NOMO-1 (cell line): Measurements from ENCODE around the gene ANKS6.

Experiments
- DNase-seq, 2 experiments: peaks; one replicate each; lab custom pipeline; 2025; ENCODE audit not compliant: unreplicated experiment in 2 of 2; lab: John Stamatoyannopoulos, UW

The ANKS6 gene

DNA sequence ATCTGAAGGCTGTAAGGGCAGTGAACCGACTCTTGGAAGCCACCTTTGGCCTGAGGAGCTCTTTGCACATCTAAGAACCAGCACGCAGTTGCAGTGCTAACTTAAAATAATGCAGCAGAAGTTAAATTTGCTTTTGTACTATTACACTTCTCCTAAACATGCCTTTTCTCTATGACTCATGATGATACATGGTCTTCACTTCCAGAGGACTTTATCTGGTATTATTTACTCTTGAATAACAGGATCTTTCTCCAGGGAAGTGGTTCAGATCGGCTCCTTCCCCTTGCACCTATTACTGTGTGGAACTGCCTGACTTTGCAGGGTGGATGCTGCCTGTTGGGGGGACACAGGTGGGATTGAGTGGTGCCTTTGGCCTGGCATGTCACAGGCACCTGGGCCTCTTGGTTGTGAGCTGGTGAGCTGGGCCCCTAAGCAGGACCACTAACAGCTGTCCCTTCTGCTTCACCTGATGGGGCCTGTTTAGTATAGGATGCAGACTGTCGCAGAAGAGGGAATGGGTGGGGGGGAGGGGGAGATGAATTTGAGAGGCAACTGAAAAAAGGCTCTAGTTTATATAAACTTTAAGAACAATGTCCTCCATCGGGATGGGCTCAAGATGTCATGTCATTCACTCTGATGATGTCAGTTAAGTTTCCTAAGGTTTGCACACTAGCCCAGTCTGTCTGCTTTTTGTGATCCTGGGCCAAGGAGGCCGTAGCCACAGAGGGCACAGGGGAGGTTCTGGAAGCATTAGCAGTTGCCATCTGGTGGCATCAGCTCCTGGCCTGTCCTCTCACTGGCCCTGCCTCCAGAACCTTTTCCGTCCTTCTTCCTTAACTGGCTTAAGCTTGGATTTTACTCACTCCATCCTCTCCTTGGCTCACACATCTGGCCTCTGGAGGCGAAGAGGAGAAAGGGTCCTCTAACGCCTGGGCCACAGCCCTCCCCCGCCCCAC lies 53.8 kb downstream of the ANKS6 start:
- DNase-seq, result no peak

DNA sequence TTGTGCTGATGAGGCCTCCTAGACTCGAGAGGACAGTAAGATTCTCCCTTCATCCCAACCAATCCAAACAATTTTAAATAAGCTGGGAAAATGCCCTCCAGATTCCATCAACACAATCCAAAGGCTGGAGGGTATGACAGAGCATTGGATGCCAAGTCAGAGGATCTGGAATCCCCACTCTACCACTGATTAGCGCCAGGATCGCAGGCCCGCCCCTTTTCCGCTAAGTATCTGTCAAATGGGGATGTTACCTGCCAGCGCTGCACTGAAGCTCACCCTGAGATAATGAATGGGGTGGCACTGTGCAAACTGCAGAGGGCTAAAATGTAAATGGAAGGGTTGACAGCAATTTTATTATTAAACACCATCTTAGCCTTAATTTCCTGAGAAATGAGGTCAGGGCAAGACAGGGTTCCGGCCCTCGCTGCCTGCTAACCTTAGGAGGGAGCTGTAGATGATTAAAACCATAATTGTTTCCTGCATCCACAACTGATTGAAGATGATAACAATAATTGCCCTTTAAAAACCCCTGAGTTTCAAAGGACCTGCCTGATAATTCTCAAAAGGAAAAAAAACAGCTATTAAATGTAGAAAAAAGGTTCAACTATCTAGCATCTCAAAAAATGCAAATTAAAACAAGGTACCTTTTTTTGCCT lies 56.0 kb downstream of the ANKS6 start:
- DNase-seq, result no peak

DNA sequence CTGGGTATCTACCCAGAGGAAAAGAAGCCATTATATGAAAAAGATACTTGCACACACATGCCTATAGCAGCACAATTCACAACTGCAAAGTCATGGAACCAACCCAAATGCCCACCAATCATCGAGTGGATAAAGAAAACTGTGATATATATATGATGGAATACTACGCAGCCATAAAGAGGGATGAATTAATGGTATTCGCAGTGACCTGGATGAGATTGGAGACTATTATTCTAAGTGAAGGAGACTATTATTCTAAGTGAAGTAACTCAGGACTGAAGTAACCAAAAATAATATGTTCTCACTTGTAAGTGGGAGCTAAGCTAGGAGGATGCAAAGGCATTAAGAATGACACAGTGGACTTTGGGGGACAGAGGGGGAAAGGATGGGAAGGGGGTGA lies 57.6 kb downstream of the ANKS6 start:
- DNase-seq, result no peak

DNA sequence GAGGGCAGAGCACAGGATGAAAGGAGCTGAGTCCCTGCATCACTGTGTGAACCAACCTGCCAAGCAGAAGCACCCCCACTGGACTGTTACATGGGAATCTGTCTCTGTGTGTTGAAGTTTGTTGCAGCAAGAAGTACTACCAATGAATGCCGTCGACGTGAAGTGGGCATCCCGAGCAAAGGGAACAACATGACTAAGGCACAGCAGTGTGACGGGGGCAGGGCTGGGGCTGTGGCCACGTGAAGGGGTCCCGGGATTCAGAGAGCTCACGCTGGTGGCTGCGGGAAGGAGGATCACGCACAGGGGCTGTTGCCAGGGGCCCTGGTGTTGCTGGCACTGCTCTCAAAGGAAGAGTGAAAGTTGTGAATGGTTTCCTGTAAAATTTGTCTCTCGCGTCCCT lies 60.1 kb downstream of the ANKS6 start:
- DNase-seq, result no peak

DNA sequence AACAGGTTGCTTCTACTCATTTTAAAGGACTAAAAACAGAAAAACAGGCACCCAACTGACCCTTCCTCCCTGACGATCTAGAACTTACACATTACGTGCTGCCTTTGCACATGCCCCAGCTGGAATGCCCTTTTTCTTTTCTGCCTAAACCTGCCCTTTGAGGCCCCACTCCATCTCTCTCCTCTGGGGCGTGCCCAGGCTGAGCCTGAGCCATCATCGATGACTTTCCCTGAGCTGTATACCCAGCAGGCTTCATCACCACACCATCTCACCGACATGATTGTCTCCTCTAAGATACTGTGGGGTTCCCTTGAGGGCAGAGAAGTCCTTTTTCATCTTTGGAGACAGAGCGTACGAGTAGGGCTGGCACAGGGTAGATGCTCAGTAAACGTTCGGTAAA lies 63.6 kb downstream of the ANKS6 start:
- no peak for DNase-seq

DNA sequence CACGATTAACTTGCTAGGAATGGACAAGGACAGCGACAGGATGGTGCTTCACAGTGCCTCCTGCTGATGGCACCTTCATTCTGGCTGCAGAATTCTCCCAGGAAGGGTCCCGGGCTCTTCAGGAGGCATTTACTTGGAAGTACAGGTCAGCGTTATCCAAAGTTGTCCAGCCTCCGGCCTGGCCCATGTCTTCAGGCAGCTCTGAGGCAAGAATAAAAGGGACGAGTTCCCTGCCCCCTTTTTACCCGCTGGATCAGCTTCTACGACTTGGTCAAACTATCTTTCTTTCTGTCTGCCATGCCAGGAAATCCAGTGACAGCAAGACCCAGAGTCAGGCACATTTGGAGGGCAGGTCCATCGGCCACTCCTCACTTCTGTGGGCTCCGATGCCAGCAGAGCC lies 64.3 kb downstream of the ANKS6 start:
- DNase-seq, result no peak

DNA sequence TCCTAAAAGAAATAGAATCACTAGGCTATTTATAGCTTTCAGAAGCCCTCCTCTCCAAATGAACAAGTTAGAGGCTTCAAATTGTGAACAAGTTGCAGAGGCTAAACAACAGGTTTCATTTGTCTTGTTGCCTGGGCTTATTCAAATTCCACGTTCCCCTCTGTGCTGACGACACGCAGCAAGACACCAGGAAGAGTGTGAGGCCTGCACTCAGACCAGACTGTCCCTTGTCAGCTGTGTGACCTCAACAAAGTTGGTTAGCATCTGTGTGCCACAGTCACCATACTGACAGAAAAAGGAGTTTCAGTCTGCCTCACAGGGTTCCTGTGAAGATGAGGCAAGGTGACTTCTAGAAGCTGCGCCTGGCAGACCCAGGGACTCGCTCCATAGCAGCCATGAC lies 65.5 kb downstream of the ANKS6 start:
- no peak for DNase-seq

DNA sequence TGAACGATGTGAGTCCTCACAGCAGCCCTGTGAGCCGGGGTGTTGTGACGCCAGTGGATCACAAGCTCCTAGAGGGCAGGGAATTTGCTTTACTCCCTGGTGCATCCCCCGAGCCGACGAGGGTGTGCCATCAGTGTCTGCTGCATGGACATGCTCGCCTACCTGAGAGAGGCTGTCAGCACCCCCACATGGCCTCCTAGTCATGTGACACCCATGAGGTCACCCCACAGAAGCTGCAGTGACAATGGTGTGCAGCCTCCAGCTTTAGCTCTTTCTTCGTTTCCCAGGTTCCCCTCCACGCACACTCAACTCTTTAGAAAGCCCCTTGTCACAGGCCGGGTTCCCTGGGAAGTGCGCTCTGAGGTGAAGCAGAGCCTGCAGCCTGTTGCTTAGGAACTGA lies 67.9 kb downstream of the ANKS6 start:
- DNase-seq, result no peak

DNA sequence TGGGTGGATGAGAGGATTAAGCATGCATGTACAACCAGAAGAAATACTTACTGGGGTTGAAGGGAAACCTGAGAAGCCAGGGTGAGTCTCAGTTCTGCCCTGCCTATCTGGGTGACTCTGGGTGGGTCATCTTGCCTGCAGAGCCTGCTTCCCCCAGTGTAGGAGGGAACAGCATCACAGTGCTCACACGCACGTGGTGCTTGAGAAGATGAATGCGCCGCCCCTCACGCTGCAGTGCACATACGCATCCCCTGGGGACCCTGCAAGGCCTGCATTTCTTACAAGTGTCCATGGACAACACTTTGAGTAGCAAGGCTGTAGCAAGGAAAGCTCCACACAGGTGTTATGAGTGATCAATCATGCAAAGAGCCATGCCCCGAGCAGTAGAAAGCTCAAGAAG lies 68.9 kb downstream of the ANKS6 start:
- DNase-seq, result no peak

DNA sequence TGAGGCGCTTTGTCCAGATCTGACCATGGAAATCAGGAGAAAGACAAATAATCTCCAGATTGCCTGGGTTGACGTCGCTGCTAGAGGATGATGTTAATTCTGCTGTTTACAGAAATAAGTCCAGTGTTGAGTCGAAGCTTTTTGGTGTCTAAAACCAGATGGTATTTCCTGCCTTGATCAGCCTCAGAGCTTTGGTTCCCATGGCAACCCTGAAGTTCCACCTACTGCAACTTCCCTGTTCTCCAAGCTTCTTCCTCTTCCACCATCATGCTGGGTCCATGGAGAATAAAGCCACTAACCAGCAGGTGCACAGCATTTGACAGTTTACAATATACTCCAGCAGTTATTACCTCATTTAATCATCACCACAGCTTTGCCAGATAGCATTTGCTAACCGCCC lies 69.6 kb downstream of the ANKS6 start:
- peak; percentile 49 to 76 for DNase-seq

DNA sequence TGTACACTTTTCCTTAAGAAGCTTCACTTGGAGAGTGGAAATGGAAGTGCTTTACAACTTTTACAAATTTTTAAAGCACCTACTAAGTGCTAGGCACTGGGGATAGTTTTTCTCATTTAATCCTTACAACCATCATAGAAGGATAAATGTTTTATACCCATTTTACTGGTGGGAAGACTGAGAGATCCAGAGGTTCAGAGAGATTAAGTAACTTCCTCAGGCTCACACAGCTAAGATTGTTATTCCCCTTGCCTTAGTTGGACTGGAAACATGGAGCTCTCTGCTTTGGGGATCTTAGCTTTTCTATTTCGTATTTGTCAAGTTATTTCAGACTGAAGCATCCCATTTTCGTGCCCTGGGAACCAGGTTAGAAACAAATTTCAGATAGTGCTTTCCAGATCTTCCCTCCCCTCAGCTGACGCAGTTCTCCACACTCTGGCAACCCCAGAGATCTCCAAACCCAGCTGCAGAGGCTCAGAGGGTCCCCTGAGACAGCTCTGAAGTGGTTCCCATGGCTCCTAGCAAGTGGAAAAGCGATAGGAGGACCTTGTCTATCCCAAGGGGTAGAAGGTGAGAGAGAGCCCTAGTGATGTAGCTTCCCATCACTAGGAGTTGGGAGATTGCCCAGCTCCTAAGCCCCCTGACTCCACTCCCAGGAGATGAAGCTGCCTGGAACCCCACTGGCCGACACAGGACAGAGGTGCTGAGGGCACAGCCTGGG lies 71.4 kb downstream of the ANKS6 start:
- DNase-seq, result no peak

DNA sequence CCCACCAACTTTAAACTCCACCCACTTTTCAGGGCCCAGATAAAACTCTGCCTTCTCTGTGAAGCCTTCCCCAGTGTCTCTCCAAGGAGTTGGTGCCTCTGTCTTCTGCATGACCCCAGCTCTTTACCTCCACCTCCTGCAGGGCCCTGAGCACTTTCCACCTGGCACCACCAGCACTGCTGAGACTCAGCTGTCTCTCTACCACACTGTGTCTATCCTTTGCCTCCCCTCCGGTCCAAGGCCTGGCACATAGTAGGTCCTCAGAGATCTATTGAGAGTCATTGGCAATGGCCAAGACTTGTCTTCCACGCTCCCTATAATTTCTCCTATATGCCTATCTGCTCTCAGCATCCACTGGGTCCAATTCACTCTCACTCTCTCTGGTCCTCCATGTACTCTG lies 74.7 kb downstream of the ANKS6 start:
- DNase-seq, result no peak

DNA sequence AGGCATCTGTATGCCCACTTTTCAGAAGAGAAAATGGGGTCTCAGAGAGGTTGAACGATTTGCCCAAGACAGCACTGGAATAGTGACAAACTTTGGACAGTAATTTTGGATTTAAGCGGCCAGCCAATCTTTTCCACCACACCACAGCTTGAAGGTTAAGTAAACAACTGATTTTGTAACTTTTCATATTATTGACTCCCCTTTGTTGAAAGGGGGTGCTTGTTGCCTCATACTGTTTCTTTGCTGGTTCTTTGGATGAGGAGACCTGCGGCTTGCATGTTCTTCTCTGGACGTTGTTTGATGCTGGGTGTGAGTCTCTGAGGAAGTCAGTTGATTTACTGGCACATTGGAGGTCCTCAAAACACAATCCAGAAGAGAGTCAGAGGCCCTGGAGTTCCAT lies 76.0 kb downstream of the ANKS6 start:
- DNase-seq, result no peak

DNA sequence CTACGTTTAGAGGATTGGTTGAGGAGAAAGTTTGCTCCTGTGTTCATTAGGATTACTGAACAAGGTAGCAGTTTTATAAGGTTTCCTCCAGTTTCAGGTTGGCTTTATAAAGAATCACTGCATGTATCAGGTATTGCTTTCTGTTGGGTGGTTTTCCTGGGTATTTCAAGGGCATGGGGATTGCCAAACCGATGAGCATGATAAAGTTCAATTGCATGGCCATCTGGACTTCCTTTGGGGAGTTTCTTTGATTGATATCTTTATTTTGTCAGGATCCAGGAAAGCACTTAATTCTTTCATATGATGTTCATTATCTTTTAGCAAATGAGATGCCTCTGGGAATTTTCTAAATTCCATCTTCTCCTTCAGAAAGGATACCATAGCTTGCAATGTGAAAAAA lies 77.3 kb downstream of the ANKS6 start:
- no peak for DNase-seq

DNA sequence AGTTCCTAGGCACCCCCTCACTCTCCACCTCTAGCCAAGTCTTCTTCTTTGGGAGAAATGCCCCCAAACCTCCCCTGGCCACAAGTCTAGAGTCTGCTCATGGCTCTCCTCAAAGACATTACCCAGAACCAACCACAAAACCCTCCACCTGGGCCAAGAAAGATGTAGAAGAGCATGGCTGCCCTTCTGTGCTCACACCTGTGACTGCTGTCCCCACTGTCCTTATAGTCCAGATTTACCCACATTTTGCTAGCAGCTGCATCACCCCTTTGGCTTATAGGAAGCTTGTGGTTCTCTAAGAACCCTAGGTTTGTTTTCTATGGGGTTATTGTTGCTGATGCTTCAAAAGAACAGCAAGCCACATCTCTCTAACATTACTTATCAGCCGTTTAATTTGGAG lies 81.5 kb downstream of the ANKS6 start:
- DNase-seq, result no peak

DNA sequence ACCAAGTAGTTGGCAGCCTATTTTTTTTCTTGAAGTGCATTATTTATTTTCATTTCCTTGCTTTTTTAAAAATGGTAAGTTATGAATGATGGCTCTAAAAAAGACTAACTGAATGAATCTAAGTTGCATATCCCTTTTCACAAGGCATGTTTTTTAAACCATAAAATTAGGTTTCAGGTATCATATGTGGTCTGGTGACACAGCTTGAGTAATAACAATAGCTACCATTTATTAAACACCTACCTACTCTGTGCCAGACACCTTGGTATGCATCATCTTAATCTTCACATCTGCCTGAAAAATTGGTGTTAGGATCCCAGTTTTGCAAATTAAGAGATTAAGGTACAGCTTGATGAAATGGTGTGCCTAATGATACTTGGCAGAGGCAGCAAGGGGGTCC lies 83.4 kb downstream of the ANKS6 start:
- no peak for DNase-seq

DNA sequence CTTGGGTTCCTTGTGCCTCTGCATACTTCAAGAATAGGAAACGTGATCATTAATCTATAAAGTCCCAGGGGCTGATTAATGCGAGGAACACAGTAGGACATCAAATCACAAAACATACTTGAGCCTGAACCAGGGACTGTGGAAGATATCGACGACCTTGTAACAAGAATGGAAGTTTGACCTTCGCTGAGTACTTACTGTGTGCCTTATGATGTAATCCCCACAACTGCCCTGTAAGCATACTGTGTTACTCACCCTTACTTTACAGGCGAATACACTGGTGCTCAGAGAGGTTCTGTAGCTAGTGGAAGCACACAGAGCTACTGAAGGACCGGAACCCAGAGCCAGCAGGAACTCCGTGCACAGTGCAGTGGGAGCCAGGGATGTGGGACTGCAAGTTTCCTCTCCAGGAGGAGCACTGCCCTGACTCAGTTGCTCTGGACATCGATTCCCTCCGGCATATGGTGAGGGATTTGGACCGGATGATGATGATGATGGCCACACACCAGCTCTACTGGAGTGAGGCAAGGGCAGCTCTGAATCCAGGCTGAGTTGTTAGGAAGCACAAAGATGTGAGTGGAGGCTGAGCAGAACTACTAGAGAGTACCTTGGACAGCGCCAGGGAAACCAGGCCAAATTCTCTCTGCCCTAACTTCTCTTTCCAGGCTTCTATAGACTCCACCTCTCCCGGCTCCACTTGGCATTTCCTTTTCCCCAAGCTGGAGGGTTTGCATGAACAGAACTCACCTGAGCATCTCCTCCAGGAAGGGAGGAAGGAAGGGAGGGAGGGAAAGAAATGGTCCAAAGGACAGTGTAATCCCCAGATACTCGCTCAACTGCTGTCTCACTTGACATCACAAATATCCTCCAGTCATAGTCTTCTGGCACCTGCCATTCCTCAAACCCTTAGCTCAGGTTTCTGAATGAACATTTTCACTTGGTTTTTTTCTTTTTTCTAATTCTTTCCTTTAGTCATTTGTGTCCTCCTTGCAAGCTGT lies 86.1 kb downstream of the ANKS6 start:
- DNase-seq, result peak; percentile 2 to 20

DNA sequence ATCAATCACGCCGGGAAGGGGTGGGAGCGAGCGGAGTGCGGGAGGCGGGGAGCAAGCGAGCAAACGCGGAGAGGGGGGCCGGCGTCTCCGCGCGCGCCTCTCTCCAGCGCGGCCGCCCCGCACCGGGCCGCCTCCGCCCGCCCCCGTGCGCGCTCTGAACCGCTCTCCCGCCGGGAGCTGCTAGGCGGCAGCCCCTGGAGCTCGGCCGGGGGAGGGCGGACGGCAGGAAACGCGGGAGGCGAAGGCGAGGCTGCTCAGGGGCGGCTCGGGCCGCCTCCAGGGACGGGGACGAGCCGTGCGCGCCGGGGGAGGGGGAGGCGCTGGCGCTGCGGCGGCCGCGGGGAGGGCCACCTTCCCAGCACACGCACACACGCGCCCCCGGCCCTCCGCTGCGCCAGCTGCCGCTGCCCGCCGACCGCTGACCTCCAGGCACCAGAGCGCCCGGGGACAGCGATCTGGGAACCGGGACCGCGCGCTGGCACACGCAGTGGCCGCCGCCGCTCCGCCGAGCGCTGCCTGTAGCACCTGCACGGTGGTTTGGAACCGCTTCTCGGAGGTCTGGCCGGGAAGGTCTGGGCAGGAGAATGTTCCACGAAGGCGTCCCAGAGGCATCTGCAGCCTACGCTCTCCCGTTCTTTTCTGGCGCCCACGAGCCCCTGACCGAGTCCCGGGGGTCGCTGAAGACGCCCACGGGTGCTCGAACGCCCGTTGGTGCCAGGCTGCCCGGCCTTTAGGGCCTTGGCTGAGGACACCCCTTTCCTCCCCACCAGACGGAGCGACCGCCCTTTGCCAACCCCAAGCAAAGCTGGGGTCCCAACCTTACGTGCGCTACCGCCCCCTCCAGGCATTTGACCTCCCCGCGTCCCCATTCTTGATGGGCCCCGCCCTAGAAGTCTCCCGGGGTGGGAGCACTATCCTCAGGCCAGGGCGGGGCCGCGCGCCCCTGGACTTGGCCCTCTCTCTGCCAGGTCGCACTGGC lies 87.1 kb downstream of the ANKS6 start, which contains the start of gene GABBR2:
Gene GABBR2 (minus strand): TSS at position 3 of the 979 bp plus-strand sequence. CDS start 198 bp downstream, outside the sequence.
- no peak for DNase-seq
